ENCODE data around the gene CACNA1S.

The CACNA1S gene

DNA sequence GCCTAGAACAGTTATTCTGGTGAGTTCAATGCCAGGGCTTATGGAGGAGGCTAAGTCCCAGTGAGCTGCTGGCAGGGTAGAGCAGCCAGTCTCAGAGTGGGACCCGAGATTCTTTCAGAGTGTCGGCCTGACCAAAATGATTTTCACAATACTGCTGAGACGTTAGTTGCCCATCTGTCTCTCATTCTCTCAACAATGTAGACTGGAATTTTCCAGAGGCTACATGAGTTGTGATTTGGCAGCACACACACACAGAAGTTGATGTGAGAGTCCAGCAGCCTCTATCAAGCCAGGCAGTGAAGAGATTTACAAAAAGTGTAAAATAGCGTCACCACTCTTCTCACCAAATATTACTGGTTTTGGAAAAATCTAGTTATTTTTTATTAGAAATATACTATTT, 21.7 kb downstream of the CACNA1S start:
- no peak for DNase-seq

- no peak for DNase-seq
Measured at GRCh38 chr1:201089596-201089995, 22.6 kb downstream of the CACNA1S start.

GRCh38 chr1:201088901-201089525, 23.2 kb downstream of the CACNA1S start:
- no peak for DNase-seq

- DNase-seq, result no peak
Measured at GRCh38 chr1:201088395-201088794, 23.8 kb downstream of the CACNA1S start.

DNA sequence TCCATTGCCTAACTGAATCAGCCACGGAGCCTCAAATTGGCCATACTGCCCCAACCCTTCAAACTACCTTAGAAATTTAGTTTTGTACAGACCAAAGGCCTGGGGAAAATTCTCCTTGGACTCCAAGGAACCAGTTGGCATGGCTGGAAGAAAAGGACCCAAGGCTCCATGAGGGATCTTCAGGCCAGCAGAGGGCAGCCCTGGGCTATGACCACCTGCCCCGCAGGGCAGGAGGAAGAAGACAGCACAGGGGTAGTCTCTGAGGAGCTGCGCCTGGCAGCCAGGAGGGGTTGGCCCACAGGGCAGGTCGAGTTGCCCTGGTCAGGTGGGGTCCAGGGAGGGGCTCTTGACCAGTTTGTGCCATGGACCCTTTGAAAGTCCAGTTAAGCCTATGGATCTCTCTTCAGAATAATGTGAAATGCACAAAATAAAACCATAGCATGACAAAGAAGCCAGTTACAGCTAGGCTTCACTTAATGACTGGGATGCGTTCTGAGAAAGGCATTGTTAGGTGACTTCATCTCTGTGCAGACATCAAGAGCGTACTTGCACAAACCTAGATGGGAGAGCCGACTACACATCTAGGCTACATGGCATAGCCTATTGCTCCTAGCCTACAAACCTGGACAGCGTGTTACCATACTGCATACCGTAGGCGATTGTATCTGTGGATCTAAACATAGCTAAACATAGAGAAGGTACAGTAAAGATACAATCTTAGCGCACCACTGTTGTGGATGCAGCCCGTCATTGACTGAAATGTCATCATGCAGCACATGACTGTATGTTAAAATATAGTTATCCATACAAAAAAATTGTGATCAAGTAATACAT, 26.1 kb downstream of the CACNA1S start:
- peak; percentile 17 for DNase-seq

- DNase-seq, result peak; percentile 16
Measured at GRCh38 chr1:201084295-201084694, 27.9 kb downstream of the CACNA1S start.

DNA sequence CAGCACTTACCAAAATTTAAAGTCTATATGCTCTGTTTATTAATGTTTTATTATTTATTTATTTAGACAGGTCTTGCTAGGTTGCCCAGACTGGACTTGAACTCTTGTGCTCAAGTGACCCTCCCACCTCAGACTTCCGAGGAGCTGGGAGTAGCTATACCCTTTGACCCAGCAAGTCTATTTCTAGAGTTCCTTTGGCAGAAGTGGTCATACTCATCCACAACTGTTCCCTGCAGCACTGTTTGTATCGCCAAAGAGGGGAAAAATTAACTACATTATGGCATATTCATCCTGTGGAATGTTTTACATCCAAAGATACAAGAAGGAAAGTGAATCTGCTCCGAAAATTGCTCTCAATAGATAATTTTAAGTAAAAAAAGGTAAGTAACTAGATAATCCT, 28.5 kb downstream of the CACNA1S start:
- DNase-seq, result no peak

- DNase-seq, result no peak
Measured at GRCh38 chr1:201080135-201080534, 32.1 kb downstream of the CACNA1S start.

GRCh38 chr1:201077736-201078135, 34.5 kb downstream of the CACNA1S start:
- no peak for DNase-seq

DNA sequence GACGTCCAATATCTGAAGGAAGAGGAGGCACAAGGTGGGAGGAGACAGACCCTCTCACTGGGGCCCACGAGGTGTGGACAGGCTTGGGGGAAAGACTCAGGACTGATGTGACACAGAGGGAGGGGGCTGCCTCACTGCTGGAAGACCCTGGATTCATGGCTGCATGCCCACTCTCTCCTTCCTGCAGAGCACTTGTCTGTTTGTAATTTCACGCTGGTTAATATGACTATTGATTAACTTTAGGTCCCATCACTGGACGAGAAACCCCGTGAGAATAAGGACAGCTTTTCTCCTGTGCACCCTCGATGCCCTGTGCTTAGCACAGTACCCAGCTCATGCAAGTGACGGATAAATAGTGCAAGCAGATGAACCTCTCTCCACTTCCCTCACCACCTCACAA, 35.1 kb downstream of the CACNA1S start:
- no peak for DNase-seq

- DNase-seq, result no peak
Measured at GRCh38 chr1:201076092-201076491, 36.1 kb downstream of the CACNA1S start.

DNA sequence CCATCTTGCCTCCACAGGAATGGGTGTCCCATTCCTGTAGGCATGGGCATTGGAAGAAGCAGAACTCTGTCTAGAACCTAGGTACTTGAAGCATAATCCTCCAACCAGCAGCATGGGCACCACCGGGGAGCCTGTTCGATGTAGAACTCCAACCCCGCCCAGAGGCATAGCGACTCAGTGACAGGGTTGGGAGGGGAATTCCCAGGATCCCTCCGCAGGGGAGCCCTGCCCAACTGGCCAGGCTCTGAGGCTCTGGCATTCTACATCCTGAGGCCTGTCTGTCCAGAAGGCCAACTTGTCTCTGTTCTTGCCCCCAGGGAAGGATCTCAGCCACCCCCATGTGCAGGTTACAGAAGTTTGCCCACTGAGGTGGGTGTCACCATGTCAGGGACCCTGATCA, 38.2 kb downstream of the CACNA1S start:
- DNase-seq, result no peak

GRCh38 chr1:201072922-201073321, 39.3 kb downstream of the CACNA1S start:
- DNase-seq, result no peak

DNA sequence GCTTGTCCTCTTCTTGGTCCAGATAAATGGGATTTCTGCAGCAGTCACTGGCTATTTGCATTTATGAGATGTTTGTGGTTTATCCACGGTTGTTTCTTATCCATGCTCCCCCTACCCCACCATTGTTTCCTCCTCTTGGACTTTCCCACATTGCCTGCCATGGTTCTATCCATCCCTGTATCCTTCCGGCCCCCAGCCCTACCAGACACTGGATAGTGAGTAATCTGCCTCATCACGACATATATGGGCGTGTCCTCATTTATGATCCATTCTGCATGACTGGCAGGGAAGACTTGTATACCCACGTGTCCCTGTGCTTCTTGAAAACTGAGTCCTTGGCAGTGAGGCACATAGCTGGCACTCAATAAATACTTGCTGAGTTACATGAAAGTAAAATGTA, 40.1 kb downstream of the CACNA1S start:
- no peak for DNase-seq

DNA sequence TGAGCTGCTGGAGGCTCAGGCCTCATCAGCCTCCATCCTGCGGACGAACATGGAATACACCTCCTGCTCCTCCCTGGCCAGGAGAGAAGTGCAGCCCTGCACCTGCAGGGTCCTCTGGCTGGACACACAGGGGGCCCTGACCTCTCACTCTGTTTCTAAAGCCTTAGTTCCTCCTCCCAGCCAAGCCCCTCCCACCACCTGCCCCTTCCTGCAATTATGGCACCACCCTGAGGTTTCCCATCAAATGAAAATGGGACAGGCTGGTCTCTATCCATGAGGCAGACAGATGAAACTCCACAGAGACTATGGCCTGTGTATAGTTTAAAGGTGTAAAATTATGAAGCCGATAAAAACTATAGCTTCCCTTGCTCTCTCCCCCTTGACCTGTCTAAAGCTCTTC, 42.6 kb downstream of the CACNA1S start:
- DNase-seq, result no peak

- no peak for DNase-seq
Measured at GRCh38 chr1:201068976-201069375, 43.2 kb downstream of the CACNA1S start.

- DNase-seq, result no peak
Measured at GRCh38 chr1:201066986-201067385, 45.2 kb downstream of the CACNA1S start.

DNA sequence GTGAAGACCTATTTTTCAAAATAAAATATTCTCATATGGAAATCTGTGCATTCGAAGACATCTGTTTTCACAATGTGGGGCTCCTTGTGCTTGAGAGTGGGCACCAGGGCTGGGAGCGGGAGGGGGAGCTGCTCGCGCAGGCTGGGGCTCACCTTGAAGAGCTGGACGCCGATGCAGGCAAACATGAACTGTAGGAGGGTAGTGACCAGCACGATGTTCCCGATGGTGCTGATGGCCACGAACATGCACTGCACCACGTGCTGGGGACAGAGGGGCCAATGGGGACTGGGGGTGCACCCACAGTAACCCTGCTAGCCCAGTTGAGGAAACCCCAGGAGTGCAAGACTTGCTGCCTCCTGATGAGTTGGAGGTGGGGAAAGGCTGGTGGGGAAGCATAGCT, 46.5 kb downstream of the CACNA1S start:
- no peak for DNase-seq

- no peak for DNase-seq
Measured at GRCh38 chr1:201064806-201065205, 47.4 kb downstream of the CACNA1S start.

GRCh38 chr1:201063145-201063544, 49.1 kb downstream of the CACNA1S start:
- DNase-seq, result no peak

GRCh38 chr1:201062511-201063091, 49.6 kb downstream of the CACNA1S start:
- DNase-seq, result no peak

DNA sequence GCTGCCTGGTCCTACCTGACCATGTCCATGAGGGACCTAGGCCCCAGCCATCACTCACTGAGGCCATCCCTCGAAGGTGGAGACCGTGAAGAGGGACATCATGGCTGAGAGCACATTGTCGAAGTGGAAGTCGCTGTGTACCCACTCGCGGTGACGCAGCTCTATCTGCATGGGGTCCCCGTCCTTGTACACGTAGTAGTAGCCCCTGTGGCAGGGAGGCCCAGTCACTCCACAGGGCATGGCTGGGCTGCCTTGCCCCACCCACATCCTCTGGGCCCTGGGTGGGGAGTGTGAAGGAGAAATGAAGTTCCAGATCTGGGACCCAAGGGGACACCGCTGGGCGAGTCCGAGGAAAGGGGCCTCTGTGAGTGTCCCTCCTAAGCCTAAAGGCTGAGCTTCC, 50.3 kb downstream of the CACNA1S start:
- no peak for DNase-seq

DNA sequence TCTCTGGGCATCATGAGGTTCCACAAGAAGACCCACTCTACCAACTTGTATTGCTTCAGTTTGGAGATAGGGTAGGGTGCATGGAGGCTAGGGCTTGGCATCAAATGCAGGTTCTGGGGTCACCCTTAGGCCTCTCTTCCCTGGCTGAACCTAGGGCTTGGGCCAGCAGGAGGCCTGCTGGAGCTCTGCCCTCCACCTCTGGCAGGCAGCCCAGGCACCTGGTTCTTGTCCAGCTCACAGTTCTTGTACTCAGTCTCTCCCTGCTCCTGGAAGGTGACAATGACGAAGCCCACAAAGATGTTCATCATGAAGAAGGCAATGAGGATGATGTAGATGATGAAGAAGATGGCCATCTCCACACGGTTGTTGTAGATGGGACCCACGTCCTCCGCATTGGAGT, 51.2 kb downstream of the CACNA1S start:
- no peak for DNase-seq

DNA sequence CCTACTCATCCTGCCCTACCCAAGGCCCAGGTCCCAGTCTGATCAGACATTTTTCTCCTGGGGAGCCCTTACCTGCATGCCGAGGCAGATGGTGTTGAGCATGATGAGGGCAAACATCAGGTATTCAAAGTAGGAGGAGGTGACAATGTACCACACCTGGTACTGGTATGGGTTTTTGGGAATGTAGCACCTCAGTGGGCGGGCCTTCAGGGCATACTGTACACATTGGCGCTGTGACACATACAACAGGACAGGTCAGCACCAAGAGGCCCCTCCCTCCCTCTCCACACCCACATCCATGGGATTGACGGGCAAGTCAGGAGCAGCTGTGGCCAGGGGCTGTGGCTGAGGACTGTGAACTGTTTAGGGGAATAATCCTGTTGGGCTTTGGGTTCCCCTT, 51.6 kb downstream of the CACNA1S start:
- DNase-seq, result no peak
